H1 (cell line): ENCODE data around the gene R3HDM2. TPM values are rescaled to one million over a fixed set of nuclear protein-coding genes. Genes with fewer than 3 reads are reported as not detected.

Experiments used
- ATF3 ChIP-seq: IDR thresholded peaks from 2 replicates; pipeline ENCODE4 v1.6.1; 2011; ENCODE audit warnings: low read depth, mild to moderate bottlenecking, low read length; ENCODE audit not compliant: insufficient read depth
- BACH1 ChIP-seq: IDR thresholded peaks from 2 replicates; pipeline ENCODE4 v1.6.1; 2012; ENCODE audit warnings: low read length, improper control_type of control experiment
- BCL11A ChIP-seq, 2 experiments: IDR thresholded peaks; one replicate each; pipeline ENCODE4 v1.6.1; 2011; ENCODE audit warnings: low read depth in 2 of 2, low read length in 2 of 2, mild to moderate bottlenecking in 2 of 2
- BRCA1 ChIP-seq: IDR thresholded peaks from 2 replicates; pipeline ENCODE4 v1.6.1; 2012; ENCODE audit warnings: low read depth, low read length, improper control_type of control experiment
- CBX8 ChIP-seq: fragments of 300-800, 300-1000 bp; sonication (generic); IDR thresholded peaks from 2 replicates; pipeline ENCODE4 v1.7.1; 2016; ENCODE audit warnings: low read depth, low read length, borderline replicate concordance
- CEBPB ChIP-seq: IDR thresholded peaks from 2 replicates; pipeline ENCODE4 v1.6.1; 2012; ENCODE audit warnings: low read depth, low read length
- CHD2 ChIP-seq: IDR thresholded peaks from 2 replicates; pipeline ENCODE4 v1.6.1; 2012; ENCODE audit warnings: low read length, improper control_type of control experiment
- CTBP2 ChIP-seq: IDR thresholded peaks from 2 replicates; pipeline ENCODE4 v1.7.0; 2011; ENCODE audit warnings: borderline replicate concordance, mild to moderate bottlenecking, moderate library complexity, mixed read lengths, low read length; ENCODE audit not compliant: insufficient read depth, insufficient read length
- E2F6 ChIP-seq: IDR thresholded peaks from 2 replicates; pipeline ENCODE4 v1.6.1; 2012; ENCODE audit warnings: inconsistent platforms
- EGR1 ChIP-seq: IDR thresholded peaks from 2 replicates; pipeline ENCODE4 v1.6.1; 2011; ENCODE audit warnings: low read depth, low read length, borderline replicate concordance
- EZH2 ChIP-seq: fragments of 200-600 bp; sonication (generic); IDR thresholded peaks from 2 replicates; pipeline ENCODE4 v1.7.1; 2012; ENCODE audit warnings: low read depth, mild to moderate bottlenecking, moderate library complexity, low read length, inconsistent platforms; ENCODE audit not compliant: severe bottlenecking
- FOSL1 ChIP-seq: IDR thresholded peaks from 2 replicates; pipeline ENCODE4 v1.6.1; 2011; ENCODE audit warnings: mild to moderate bottlenecking, low read depth, low read length, moderate library complexity; ENCODE audit not compliant: insufficient read depth
- HDAC2 ChIP-seq, 2 experiments: fragments of 300-600 bp in 1 of 2; sonication (generic) in 1 of 2; IDR thresholded peaks; 2 replicates each; pipeline ENCODE4 v1.6.1; 2011 to 2012; ENCODE audit warnings: low read depth in 2 of 2, low read length in 2 of 2, mild to moderate bottlenecking in 2 of 2, moderate library complexity in 2 of 2, borderline replicate concordance in 1 of 2, inconsistent platforms in 1 of 2
- HDAC6 ChIP-seq: IDR thresholded peaks from one replicate; pipeline ENCODE4 v1.7.1; 2012; ENCODE audit warnings: low read depth, mild to moderate bottlenecking, inconsistent platforms, low read length, moderate library complexity
- JUN ChIP-seq: IDR thresholded peaks from 2 replicates; pipeline ENCODE4 v1.6.1; 2011; ENCODE audit warnings: low read depth, mild to moderate bottlenecking, improper control_type of control experiment, low read length
- JUND ChIP-seq: IDR thresholded peaks from 2 replicates; pipeline ENCODE4 v1.6.1; 2011; ENCODE audit warnings: mild to moderate bottlenecking, improper control_type of control experiment, low read length
- NANOG ChIP-seq: IDR thresholded peaks from 2 replicates; pipeline ENCODE4 v1.6.1; 2011; ENCODE audit warnings: low read length, low read depth, mild to moderate bottlenecking, inconsistent platforms; ENCODE audit not compliant: insufficient read depth, poor library complexity, severe bottlenecking
- RBBP5 ChIP-seq: IDR thresholded peaks from 2 replicates; pipeline ENCODE4 v1.7.1; 2012; ENCODE audit warnings: low read depth, mild to moderate bottlenecking, inconsistent platforms, low read length, moderate library complexity, borderline replicate concordance
- RFX5 ChIP-seq: IDR thresholded peaks from 2 replicates; pipeline ENCODE4 v1.6.1; 2011; ENCODE audit warnings: low read depth, low read length, improper control_type of control experiment, borderline replicate concordance
- SAP30 ChIP-seq: fragments of 300-600 bp; sonication (generic); IDR thresholded peaks from 2 replicates; pipeline ENCODE4 v1.7.1; 2012; ENCODE audit warnings: low read length, moderate library complexity, mild to moderate bottlenecking, inconsistent platforms; ENCODE audit not compliant: insufficient read depth, insufficient replicate concordance
- SIN3A ChIP-seq, 2 experiments: IDR thresholded peaks in 1 of 2; conservative IDR thresholded peaks in 1 of 2; 2 replicates each; pipeline ENCODE4 v1.6.1; 2011 to 2012; ENCODE audit warnings: low read length in 2 of 2, improper control_type of control experiment in 1 of 2, low read depth in 1 of 2, mild to moderate bottlenecking in 1 of 2
- SIRT6 ChIP-seq: IDR thresholded peaks from one replicate; pipeline ENCODE4 v1.7.1; 2012; ENCODE audit warnings: low read length, inconsistent platforms
- TAF1 ChIP-seq: IDR thresholded peaks from 2 replicates; pipeline ENCODE4 v1.6.1; 2011; ENCODE audit warnings: mild to moderate bottlenecking, low read depth, low read length
- ZNF274 ChIP-seq: IDR thresholded peaks from 2 replicates; pipeline ENCODE4 v1.7.0; 2012; ENCODE audit warnings: low read length, borderline replicate concordance; ENCODE audit errors: extremely low read depth
- polyA plus RNA-seq, 7 experiments: library from polyadenylated mRNA; depleted of rRNA in 3 of 7; stranded (reverse) in 5 of 7; unstranded in 2 of 7; fragments of >200 nt in 5 of 7; fragments of 200-250 nt in 2 of 7; gene quantifications; 1 replicate in 5 of 7; 2 replicates in 1 of 7; 4 replicates in 1 of 7; pipeline versions ENCODE4 v1.2.1 to v1.2.3, GENCODE V29; 2011 to 2013; ENCODE audit warnings: missing spikeins in 2 of 7, mixed read lengths in 2 of 7
- total RNA-seq: library from RNA; stranded (reverse); fragmentation: NEBNext Ultra II Directional; extraction: Animal tissue kit (Norgen Biotek cat#: 25700); gene quantifications from 2 replicates; pipeline ENCODE4 v1.2.1, GENCODE V29; 2021

R3HDM2 gene
- total and polyA plus RNA-seq, 2 of the 8 experiments (the other 6 are each of a cell fraction or from before 2014, with no cell fraction given), result 25.6 to 27.0 TPM

GRCh38 chr12:57461917-57462250, 31.0 kb upstream of the R3HDM2 start (continued):
- no peak for TF ChIP-seq E2F6
- TF ChIP-seq NANOG, result no peak
- no peak for TF ChIP-seq EZH2
- TF ChIP-seq TAF1, result peak; percentile 24; the same call in 1 of the 2 replicates
- peak; percentile 58 for TF ChIP-seq BACH1
- TF ChIP-seq CTBP2, result no peak
- TF ChIP-seq RFX5, result no peak
- TF ChIP-seq BRCA1, result no peak
- TF ChIP-seq CBX8, result no peak
- TF ChIP-seq CHD2, result no peak
- peak; percentile 79 for TF ChIP-seq JUND
- TF ChIP-seq ZNF274, result no peak
- no peak for TF ChIP-seq HDAC2 (IDR thresholded peaks at IDR 0.05; ENCODE audit: borderline replicate concordance in 1 of 2, low read depth in 2 of 2, low read length in 2 of 2)
- no peak for TF ChIP-seq FOSL1
- no peak for TF ChIP-seq CEBPB
- no peak for TF ChIP-seq JUN
- no peak for TF ChIP-seq RBBP5
- no peak for TF ChIP-seq SAP30
- no peak for TF ChIP-seq BCL11A (IDR thresholded peaks at IDR 0.05; ENCODE audit: low read depth in 2 of 2, low read length in 2 of 2)
- TF ChIP-seq EGR1, result peak; percentile 11; the same call in 1 of the 2 replicates
- no peak for TF ChIP-seq ATF3
- 0 out of 4 replicates have a peak, but pooled peaks of 1 of the 2 experiments have one; percentile 15 for TF ChIP-seq SIN3A (conservative IDR thresholded peaks at IDR 0.05 in 1 of 2, IDR thresholded peaks at IDR 0.05 in 1 of 2; ENCODE audit: low read depth in 1 of 2, low read length in 2 of 2)
- TF ChIP-seq HDAC6, result no peak
- no peak for TF ChIP-seq SIRT6
